NCI-H510A (cell line): ENCODE measurements around the gene ELOVL1.
"Not testable (repeated sequence)": the region's sequence is repeated elsewhere in the genome, so short reads cannot be mapped to it uniquely, and the experiment has no call there.

Experiments used
- DNase-seq: peaks from one replicate; lab custom pipeline; 2025; lab: John Stamatoyannopoulos, UW

The ELOVL1 gene

GRCh38 chr1:43367904-43368645 is at the start of gene ELOVL1:
Gene ELOVL1, minus strand, starts transcription at chr1:43368011. Its CDS starts 2,402 bp downstream, at chr1:43365609.
- DNase-seq, result peak; percentile 99

GRCh38 chr1:43415901-43416300 is 48.1 kb upstream of the ELOVL1 start:
- no peak for DNase-seq

- DNase-seq, result peak; percentile 65
Observed at GRCh38 chr1:43414634-43415223, 46.9 kb upstream of the ELOVL1 start.

GRCh38 chr1:43413426-43413825 is 45.6 kb upstream of the ELOVL1 start:
- DNase-seq, result not testable (repeated sequence)

GRCh38 chr1:43410571-43410970 is 42.8 kb upstream of the ELOVL1 start:
- DNase-seq, result no peak

- DNase-seq, result no peak
Observed at GRCh38 chr1:43405876-43406234, 38.0 kb upstream of the ELOVL1 start.

- no peak for DNase-seq
Observed at GRCh38 chr1:43405219-43405875, 37.5 kb upstream of the ELOVL1 start.

GRCh38 chr1:43404353-43404752 is 36.5 kb upstream of the ELOVL1 start:
- no peak for DNase-seq

GRCh38 chr1:43402089-43402865 is 34.5 kb upstream of the ELOVL1 start:
- DNase-seq, result no peak

GRCh38 chr1:43400441-43400840 is 32.6 kb upstream of the ELOVL1 start:
- not testable (repeated sequence) for DNase-seq

- no peak for DNase-seq
Observed at GRCh38 chr1:43398227-43398626, 30.4 kb upstream of the ELOVL1 start.

GRCh38 chr1:43396059-43396458 is 28.2 kb upstream of the ELOVL1 start:
- DNase-seq, result no peak

- DNase-seq, result no peak
Observed at GRCh38 chr1:43395523-43395922, 27.7 kb upstream of the ELOVL1 start.

GRCh38 chr1:43392702-43393101 is 24.9 kb upstream of the ELOVL1 start:
- DNase-seq, result no peak

- DNase-seq, result peak; percentile 99
Observed at GRCh38 chr1:43389326-43390313, 21.8 kb upstream of the ELOVL1 start, which contains the start of the genes MED8 and SZT2. Gene MED8, minus strand, starts transcription at chr1:43389800. Its CDS starts 36 bp downstream, at chr1:43389764. Gene SZT2, plus strand, starts transcription at chr1:43389899. Its CDS starts 70 bp downstream, at chr1:43389969.

GRCh38 chr1:43388613-43389012 is 20.8 kb upstream of the ELOVL1 start:
- no peak for DNase-seq

GRCh38 chr1:43387976-43388599 is 20.3 kb upstream of the ELOVL1 start:
- DNase-seq, result peak; percentile 40

GRCh38 chr1:43386676-43387075 is 18.9 kb upstream of the ELOVL1 start:
- DNase-seq, result no peak

- DNase-seq, result no peak
Observed at GRCh38 chr1:43383449-43383848, 15.6 kb upstream of the ELOVL1 start.

- no peak for DNase-seq
Observed at GRCh38 chr1:43382027-43382779, 14.4 kb upstream of the ELOVL1 start.
